GM21529 (cell line): ENCODE measurements around the gene KCND3.
"Not testable (repeated sequence)": the region's sequence is repeated elsewhere in the genome, so short reads cannot be mapped to it uniquely, and the experiment has no call there.

Experiments used
- ATAC-seq: cut with Tn5 transposase; IDR thresholded peaks from one replicate; pipeline ENCODE4 v1.9.1; 2021; ENCODE audit not compliant: unreplicated experiment

KCND3 gene

DNA sequence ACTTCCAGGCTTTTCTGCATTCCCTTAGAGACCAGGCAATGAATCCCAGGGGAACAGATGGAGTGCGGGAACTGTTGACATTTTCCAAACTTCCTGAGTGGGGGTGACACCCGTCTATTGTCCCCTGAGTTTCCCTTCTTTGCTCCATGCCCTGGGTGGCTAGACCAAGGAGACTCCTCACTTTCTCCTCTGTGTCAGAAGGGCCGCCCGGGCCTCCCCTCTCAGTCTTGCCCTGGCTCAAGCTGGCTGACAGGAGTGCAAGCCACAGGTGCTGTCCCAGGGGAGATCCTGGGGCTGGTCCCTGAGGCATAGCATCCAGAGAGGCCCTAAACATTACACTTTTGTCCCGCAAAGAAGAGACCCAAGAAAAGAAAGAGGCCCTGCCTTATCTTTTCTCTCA, 170.9 kb downstream of the KCND3 start:
- ATAC-seq = no peak

DNA sequence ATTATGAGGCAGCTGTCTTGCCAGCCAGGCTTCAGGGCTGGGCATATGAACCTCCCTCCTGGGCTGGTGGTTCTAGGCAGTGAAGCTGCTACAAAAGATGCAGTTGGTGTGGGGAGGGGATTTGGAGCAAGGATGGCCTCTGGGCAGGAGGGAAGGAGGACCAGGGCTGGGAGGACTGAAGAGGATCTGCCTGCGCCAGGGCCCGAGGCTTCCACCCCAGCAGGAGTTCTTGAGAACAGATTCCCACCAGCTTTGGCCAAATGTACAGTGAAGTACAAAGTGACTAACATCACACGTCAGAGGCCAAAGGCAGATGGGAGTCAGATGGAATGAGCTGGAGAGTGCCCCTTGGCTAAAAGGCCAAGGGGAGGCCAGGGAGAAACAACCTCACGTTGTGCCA, 171.4 kb downstream of the KCND3 start:
- no peak for ATAC-seq

DNA sequence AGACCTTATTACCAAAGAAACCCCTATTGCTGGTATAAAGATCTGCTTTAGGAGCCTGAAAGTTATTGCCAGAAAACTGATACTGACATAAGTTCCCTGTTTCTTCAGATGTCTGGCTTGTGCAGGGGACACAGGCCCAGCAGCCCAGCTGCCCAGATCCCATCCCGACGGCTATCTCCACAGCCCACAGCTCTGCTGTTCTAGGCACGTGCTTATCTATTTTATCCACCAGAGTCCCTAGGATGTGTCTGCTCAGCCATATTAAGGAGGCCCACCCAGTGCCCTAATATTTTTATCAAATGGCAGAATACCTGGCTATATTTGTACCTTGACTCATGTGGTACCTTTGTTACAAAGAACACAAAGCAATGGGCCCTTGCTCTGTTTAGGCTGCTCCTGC, 174.8 kb downstream of the KCND3 start:
- no peak for ATAC-seq

DNA sequence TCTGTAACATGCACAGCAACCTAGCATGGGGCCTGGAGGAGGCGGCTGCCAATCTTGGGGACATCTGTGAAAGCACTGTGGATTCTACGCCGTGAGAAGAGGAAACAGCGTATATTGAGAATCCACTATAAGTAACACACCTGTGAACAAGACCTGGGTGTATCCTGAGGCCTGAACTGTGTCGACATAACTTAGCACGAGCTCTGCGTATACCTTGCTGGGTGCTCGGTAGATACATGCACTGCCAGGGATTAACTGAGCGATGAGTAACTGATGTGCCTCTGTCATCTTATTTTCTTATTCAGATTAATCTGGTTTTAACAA, 175.2 kb downstream of the KCND3 start:
- ATAC-seq = no peak

DNA sequence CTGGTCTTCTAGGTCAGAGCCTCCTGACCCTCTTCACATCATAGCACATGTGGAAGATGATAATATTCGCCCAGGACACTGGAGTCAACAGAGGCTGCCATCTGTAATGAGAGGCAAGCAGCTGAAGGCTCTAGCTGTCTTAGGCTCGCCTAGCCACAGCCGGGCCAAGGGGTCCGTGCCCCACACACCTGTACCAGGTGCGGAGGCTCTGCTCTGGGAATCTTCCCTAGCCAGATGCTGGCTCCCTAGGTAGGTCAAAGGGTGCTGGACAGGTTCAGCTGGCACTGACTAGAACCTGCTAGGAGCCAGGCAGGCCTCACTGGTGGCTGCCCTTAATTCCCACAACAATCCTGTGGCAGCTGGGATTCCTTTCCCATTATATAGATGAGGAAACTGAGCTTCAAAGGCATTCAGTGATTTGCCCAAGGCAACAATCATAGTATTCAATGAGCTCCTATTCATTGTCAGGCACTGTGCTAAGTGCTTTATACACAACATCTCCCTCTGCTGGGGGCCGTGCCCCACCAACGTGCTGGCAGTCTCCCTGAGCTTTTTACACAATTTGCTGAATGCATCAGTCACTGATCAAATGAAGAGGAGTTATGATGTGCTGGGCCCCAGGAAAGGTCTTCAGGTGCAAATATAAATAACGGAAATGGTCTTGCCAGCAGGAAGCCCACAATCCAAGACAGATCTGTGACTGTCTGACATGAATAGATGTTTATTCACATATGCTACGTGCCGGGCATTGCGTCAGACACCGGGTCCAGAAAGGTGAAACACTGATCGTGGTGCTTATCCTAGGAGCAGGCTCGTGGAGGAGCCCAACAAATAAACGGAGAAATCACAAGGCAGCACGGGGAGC, 175.8 kb downstream of the KCND3 start:
- no peak for ATAC-seq

DNA sequence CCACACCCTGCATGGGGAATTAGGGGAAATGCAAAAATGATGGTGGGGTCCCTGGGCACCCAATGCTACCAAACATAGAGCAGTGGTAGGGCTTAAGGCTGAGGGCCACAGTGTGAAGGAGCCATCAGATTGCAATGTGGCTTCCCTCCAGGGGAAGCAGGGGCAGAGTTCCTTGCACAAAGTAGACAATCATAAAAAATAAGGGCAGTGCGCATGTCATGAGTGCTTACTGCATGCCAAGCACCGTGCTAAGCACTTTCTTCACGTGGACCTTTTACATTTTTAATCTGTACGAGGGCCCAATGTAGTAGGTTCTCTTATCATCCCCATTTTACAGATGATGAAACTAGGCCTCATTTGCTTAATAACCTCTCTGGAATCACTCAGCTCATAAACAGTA, 177.2 kb downstream of the KCND3 start:
- no peak for ATAC-seq

DNA sequence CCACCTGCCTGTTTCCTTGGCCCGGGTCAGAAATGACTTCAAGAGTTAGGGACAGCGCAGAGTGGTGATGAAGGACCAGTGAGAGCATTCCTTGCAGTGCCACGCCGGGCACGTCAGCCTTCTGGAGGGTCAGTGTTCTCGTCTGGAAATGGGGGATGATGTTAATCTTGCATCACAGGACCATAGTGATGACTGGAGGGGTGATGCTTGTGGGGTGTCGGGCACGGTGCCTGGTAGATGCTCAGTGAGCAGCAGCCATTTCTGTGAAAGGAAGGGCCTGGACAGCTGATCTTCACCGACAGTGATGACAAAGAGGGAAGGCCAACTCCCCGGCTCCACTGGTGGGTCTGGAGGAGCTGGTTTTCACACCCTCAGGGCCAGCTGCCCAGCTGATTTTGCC, 177.6 kb downstream of the KCND3 start:
- ATAC-seq = no peak

DNA sequence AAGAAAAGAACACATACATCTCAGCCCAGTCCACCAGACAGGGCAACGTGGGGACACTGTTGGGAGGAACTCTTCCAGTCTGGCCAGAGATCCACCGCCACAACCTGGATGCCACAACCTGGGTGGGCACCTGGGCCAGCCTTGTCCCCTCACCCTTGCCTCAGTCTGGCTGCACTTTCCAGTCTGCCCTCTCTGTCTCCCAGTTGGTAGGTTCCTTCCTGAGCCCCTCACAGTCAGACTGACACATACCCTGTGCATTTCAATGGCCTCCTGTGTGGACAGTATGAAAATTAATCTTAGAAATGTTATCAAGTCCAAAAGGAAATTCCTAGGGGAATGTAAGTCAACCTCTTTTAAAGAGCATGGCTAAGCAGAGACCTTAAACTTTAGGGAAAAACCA, 184.2 kb downstream of the KCND3 start:
- ATAC-seq = no peak

DNA sequence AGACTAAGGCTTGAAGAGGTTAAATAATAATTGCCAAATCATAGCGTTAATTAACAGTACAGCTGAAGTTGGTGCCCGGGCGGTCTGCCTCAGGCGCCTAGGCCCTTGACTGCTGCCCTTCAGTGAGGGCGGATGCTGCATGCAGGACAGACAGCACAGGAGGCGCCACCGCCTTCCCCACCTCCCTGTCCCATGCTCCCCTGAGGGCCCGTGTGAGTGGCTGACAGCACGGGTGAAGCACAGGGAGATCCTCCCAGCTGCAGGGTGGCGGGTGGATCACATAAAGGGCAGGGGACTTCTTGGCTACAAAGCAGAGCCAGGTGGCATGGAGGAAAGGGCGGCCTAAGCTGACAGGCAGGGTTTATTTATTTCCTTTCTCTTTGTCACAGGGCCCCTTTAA, 184.7 kb downstream of the KCND3 start:
- ATAC-seq = no peak

DNA sequence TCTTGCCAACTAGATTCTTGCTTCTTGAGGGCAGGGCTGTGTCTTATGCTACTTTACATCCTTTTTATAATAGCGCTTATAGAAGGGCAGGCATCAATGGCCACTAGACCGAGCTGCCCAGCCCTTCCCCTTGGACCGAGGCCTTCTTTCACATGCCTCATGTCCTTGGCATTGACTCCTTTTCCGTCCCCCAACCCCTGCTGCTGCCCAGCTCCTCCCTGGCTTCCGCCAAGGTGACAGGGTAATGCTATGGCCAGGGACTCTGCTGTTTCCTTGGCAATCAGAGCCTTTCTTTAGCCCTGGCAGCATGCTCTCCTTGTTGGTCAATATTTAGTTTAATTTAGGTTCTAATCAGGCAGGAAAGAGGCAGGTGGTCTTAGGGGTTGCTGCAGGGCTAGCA, 185.5 kb downstream of the KCND3 start:
- ATAC-seq = no peak

DNA sequence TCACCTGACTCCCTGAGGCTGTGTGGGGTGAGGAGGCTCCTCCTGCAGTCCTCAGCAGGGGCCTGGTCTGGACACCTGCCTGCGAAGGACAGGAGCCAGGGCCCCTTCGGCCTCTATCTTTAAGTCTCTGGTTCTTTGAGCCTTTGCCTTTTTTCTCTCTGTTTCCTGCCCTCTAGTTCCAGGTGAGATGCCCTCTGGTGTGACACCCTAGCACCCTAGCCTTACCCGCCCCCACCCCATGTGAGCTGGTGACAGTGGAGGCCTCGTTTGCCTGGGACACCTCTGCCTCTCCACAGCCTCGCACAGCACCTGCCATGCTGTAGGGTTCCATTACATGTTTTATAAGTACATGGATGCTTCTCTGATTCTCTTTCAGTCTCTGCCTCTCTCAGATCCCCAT, 186.5 kb downstream of the KCND3 start:
- no peak for ATAC-seq

DNA sequence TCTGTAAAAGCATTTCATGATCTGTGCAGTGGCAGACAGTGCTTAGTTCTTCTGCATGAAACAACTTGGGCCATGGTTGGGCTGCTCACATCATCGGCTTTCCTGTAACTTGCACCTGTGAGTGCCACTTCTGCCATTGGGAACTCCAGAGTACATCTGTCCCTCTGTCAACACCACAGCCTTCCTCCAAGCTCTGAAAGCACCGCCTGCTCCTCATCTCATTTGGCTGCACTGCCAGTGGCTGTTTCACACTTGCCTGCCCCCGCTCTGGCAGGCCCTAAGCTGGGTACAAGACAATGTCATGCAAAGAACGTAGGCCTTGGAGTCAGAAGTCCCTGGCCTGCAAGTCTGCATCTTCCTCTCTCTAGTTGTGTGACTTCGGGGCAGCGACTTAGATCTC, 187.4 kb downstream of the KCND3 start:
- no peak for ATAC-seq

DNA sequence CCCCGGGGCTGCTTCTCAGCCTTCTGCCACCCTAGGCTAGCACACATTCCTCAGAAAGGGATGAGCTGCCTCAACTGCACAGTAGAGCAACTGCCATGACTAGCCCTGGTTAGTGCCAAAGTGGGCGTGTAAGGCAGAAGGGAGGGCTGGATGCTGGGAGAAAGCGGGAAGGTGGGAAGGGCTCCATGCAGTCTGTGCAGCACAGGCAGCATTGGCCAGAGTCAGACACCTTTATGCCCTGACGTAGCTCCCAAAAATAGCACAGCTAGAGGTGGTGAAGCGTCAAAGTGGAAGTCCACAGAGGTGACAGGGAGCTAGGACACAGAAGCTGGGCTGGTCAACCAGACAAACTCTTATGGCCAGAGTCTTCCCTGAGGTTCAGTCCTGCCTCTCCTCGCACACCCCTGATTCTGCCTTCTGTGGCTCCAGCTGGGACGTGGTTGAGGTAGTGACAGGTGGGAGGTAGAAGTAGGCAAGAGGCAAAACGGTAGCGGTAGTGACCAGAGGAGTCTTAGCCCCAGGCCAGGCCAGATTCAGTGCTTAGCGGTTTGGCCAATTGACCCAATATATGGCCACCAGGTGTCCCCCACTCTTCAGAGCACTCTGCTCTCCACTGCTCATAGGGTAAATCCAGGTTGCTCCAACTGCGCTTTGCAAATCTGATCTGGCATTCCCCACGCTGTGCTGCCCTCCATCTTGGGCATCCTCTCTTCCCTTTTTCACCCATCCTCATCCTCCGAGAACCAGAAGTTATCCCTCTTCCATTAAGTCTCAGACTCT, 188.2 kb downstream of the KCND3 start:
- no peak for ATAC-seq

DNA sequence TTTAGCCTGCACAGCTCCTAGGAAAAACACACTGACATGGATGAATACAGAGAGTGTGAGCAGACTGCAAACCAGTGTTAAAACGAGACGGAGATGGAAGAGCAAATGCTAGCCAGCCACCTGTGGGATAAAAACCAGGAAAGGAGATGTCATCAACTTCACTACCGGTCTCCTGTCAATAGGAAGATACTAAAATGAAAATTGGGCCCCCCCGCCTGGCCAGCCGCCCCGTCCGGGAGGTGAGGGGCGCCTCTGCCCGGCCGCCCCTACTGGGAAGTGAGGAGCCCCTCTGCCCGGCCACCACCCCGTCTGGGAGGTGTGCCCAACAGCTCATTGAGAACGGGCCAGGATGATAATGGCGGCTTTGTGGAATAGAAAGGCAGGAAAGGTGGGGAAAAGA, 189.7 kb downstream of the KCND3 start:
- not testable (repeated sequence) for ATAC-seq

DNA sequence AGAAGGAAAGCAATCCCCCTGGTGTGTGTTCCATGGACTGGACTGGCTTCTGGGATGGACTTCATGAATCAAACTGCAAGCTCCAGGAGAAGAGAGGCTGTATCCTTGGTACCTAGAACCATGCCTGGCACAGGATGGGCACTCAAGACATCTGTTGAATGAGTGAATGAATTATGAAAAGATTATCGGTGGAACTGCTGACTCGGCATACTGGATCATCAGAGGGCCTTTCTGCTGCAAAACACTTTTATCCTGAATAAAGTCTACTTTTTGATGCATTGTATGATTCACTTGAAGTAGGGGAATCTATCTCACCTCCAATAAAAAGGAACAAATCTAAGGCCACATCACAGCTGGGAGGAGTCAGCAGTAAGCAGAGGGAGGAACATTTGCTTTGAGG, 190.9 kb downstream of the KCND3 start:
- ATAC-seq = no peak

DNA sequence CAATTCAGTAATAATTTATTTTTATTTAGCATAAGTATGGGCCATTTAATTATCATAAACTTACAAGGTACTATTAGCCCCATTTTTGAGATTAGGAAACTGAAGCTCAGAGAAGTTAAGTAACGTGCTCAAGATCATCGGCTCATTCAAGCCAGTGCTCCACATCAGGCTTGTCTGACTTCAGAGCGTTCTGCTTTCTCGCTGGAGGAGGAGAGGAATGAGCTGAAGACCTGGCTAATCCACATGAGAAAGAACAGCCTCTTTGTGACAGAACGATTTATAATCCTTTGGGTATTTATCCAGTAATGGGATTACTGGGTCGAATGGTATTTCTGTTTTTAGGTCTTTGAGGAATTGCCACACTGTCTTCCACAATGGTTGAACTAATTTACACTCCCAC, 194.1 kb downstream of the KCND3 start:
- ATAC-seq = no peak

DNA sequence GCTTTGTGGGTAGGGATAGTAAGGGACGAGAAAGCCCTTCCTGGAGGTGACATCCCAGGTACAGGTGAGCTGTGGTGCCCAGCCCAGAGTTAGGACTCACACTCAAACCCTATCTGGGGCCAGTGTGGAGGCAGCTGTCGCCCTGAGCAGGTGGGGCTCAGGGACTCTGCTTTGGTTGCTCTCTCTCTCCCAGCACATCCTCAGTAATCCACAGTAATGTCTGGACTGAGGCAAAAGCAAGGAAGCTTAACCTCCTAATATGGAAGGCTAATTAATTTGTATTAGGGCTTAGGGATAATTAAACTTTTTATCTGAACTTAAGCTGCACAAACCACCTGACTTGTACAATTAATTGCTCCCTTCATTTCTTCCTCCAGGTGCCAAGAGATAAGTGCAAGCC, 195.5 kb downstream of the KCND3 start:
- ATAC-seq = no peak

DNA sequence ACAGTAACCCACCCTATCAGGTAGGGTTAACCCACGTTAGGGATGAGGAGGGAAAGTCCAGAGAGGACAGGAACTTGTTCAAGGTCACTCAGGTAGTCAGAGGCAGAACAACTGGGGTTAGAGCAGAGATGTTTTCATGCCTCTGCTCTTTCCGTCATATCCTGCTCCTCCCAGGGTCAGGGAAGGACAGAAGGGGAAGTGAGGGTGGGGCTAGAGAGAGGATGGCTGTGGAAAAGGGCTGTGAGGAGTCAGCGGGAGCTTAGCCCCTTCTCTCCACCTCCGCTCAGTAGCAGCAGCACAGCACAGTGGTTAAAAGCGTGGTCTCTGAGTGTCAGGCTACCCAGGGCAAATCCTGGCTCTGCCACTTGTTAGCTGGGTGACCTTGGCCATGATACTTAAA, 197.2 kb downstream of the KCND3 start:
- no peak for ATAC-seq

DNA sequence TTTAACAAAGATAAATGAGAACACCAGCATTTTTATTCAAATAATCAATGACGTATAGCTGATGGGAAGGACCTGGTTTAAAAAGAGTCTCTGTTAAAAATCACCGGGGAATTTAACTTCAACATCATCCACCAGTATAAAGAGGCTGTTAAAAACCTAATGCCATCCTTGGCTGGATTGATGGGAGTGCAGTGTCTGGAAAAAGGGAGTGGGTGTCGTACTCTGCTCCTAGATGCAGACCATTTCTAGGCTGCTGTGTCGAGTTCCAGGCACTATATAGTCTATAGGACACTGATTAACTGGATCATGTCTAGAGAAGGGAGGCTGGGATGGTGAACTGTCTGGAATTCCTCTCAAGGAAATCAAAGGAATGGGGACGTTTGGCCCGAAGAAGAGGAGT, 197.7 kb downstream of the KCND3 start:
- ATAC-seq = no peak

DNA sequence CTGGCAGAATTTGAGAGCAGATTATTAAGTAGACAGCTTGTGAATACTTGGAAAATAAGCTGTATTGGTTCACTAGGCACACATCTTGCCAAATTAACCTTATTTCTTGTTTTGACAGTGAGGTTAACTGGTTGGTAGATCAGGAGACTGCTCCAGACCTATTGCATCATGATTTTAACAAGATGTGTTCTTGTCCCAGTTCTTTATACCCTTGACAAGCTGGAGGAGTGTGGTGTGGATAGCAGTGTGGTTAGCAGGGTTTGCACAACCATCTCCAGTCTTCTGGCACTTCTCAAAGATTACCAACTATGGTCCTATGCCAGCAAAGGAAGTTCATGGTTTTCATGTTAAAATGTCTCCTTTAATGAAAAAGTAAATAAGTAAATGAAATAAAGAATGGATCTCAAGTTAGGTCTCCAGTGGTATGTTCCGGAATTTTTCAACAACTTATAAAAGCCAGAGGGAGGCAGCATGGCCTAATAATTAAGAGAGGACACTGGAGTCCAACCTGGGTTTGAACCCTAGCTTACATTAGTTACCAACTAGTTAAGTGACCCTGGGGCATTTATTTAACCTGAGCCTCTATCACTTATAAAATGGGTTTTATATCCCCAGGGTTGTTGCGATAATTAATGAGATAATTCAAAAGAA, 199.7 kb downstream of the KCND3 start:
- no peak for ATAC-seq

DNA sequence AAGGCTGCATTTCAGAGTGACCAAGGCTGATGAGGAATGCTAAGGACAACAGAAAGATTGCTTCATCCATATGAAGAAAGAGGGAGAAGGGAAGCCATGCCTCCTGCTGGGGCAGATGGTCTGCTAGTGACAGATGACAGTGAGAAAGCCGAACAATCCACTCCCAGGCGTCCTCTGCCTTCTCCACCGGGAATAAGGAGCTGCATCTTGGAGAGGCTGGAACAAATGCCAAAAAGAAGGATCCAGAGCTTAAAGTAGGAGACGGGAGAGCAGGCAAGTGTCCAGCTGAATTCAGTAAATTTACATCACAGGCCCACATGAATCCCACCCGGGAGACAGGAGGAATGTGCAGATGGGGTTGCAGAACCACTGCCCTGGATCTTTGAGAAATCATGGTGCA, 200.3 kb downstream of the KCND3 start:
- ATAC-seq = no peak

DNA sequence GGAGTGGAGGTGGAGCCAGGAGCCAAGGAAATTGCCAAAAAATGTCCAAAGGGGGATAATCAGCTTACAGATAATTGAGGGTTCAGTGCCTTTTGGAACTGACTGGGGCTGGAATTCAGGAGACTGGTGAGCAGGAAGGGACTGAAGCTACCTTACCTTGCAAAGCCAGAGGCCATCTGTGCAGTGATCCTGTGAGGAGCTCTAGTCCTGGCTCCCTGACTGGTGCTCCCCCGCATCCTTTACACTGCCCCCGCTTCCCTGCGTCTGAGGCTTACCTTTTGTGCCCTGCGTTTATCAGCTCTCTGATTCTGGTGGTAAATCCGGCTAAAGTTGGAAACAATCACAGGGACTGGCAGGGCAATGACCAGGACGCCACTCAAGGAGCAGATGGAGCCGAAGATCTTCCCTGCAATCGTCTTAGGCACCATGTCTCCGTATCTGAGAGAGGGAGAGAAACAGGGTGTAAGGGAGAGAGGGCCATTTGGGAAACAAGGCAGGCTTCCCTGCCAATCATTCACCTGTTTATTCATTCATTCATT, 202.7 kb downstream of the KCND3 start:
- ATAC-seq = no peak
